ENCODE results near the gene ARHGEF19. TPM values are rescaled to one million over a fixed set of nuclear protein-coding genes. Genes with fewer than 3 reads are reported as not detected.

ARHGEF19 gene
- total and polyA plus RNA-seq, 9 of the 15 experiments (the other 6 are each of a cell fraction or from before 2014, with no cell fraction given): 0.73 to 21.0 (median 5.2) TPM

DNA sequence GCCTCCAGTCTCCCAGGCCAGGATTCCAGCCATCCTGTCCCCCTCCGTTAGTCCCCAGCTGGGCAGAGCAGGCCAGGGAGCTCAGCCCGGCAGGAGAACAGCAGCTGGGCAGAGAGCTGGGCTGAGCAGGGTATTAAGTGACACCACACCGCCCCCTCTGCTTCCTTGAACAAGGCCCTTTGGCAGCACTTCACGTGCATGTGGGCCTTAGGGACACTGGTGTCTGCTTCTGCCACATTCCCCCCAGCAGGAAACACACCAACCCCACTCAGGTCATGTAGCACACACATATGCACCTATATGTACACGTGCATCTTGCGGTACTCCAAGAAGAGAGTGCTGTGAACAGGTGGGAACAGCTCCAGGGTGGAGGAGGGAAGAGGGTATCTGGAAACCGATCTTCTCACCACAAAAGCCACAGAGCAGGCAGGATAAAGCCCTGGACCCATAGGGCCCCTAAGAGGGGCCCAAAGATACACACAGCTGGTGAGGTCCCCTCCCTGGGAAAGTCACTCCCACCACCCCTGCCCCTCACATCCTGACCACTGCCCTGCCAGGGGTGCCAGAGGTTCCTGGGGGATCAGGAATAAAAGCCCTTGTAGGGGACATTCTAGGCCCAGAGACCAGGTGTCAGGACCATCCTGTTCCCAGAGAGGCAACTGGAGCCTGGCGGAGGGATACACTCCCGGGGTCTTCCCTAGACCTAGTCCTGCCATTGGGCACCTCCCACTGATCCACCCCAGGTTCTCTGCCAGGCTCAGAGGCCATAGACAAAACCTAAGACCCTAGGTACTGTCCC is 61.1 kb downstream of the ARHGEF19 start (continued):
- peak; percentile 65; the same call in 1 of the 2 replicates for TF ChIP-seq BCOR (IDR thresholded peaks at IDR 0.05)
- peak in 1 of 2 experiments; percentile 77; a peak in 2 of 4 replicates for TF ChIP-seq TBL1XR1 (IDR thresholded peaks at IDR 0.05; ENCODE audit: low read length in 2 of 2)
- TF ChIP-seq, protein P1, sequence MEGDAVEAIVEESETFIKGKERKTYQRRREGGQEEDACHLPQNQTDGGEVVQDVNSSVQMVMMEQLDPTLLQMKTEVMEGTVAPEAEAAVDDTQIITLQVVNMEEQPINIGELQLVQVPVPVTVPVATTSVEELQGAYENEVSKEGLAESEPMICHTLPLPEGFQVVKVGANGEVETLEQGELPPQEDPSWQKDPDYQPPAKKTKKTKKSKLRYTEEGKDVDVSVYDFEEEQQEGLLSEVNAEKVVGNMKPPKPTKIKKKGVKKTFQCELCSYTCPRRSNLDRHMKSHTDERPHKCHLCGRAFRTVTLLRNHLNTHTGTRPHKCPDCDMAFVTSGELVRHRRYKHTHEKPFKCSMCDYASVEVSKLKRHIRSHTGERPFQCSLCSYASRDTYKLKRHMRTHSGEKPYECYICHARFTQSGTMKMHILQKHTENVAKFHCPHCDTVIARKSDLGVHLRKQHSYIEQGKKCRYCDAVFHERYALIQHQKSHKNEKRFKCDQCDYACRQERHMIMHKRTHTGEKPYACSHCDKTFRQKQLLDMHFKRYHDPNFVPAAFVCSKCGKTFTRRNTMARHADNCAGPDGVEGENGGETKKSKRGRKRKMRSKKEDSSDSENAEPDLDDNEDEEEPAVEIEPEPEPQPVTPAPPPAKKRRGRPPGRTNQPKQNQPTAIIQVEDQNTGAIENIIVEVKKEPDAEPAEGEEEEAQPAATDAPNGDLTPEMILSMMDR (IDR thresholded peaks at IDR 0.05 in 2 of 3, conservative IDR thresholded peaks at IDR 0.05 in 1 of 3; ENCODE audit: insufficient read depth in 2 of 3, low read depth in 1 of 3, low read length in 3 of 3): peak; percentile 28 to 39 (median 32); a peak in 4 of 6 replicates
- peak; percentile 59; the same call in 1 of the 2 replicates for TF ChIP-seq EP300 (IDR thresholded peaks at IDR 0.05; ENCODE audit: low read length)
- TF ChIP-seq RFX5 (IDR thresholded peaks at IDR 0.05; ENCODE audit: low read depth, low read length): no peak
- peak; percentile 61; the same call in 1 of the 2 replicates for TF ChIP-seq MEF2D (tag; conservative IDR thresholded peaks at IDR 0.05; ENCODE audit: low read depth)
- TF ChIP-seq, protein P2, sequence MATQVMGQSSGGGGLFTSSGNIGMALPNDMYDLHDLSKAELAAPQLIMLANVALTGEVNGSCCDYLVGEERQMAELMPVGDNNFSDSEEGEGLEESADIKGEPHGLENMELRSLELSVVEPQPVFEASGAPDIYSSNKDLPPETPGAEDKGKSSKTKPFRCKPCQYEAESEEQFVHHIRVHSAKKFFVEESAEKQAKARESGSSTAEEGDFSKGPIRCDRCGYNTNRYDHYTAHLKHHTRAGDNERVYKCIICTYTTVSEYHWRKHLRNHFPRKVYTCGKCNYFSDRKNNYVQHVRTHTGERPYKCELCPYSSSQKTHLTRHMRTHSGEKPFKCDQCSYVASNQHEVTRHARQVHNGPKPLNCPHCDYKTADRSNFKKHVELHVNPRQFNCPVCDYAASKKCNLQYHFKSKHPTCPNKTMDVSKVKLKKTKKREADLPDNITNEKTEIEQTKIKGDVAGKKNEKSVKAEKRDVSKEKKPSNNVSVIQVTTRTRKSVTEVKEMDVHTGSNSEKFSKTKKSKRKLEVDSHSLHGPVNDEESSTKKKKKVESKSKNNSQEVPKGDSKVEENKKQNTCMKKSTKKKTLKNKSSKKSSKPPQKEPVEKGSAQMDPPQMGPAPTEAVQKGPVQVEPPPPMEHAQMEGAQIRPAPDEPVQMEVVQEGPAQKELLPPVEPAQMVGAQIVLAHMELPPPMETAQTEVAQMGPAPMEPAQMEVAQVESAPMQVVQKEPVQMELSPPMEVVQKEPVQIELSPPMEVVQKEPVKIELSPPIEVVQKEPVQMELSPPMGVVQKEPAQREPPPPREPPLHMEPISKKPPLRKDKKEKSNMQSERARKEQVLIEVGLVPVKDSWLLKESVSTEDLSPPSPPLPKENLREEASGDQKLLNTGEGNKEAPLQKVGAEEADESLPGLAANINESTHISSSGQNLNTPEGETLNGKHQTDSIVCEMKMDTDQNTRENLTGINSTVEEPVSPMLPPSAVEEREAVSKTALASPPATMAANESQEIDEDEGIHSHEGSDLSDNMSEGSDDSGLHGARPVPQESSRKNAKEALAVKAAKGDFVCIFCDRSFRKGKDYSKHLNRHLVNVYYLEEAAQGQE (IDR thresholded peaks at IDR 0.05; ENCODE audit: borderline replicate concordance): 0 out of 2 replicates have a peak, but pooled peaks have one; percentile 3
- TF ChIP-seq, protein P2 (CRISPR knock-in tag; IDR thresholded peaks at IDR 0.05; ENCODE audit: low read depth): no peak
- TF ChIP-seq ZNF699 (CRISPR knock-in tag; IDR thresholded peaks at IDR 0.05; ENCODE audit: insufficient replicate concordance): no peak
- TF ChIP-seq ESRRB (CRISPR knock-in tag; IDR thresholded peaks at IDR 0.05; ENCODE audit: borderline replicate concordance): no peak
- TF ChIP-seq SP1 (CRISPR knock-in tag; IDR thresholded peaks at IDR 0.05): peak; percentile 47
- TF ChIP-seq NFIX (CRISPR knock-in tag; IDR thresholded peaks at IDR 0.05; ENCODE audit: low read depth): no peak
- TF ChIP-seq NR3C1 (CRISPR knock-in tag; IDR thresholded peaks at IDR 0.05): no peak
- TF ChIP-seq MTA3 (IDR thresholded peaks at IDR 0.05; ENCODE audit: borderline replicate concordance): 0 out of 2 replicates have a peak, but pooled peaks have one; percentile 62
- no peak for TF ChIP-seq MCM2 (IDR thresholded peaks at IDR 0.05; ENCODE audit: low read depth)

Data from K562 (cell line).